Peyer's patch (tissue), 4 donors: ENCODE data around the gene SH3TC1. TPM values are rescaled to one million over a fixed set of nuclear protein-coding genes. Genes with fewer than 3 reads are reported as not detected.

ENCODE experiments used
- DNase-seq, 3 donors: peaks; one replicate each; pipeline ENCODE4 v3.0.0-alpha.2; 2017 to 2019
- H3K27ac ChIP-seq, 4 donors: fragments of 200-600 bp; sonication (generic); one replicate each; pipeline ENCODE4 v1.5.1; 2016 to 2019
- H3K27me3 ChIP-seq, 2 donors: fragments of 200-600 bp; sonication (generic); one replicate each; pipeline ENCODE4 v1.5.1; 2019
- H3K36me3 ChIP-seq, 3 donors: fragments of 200-600 bp; sonication (generic); one replicate each; pipeline ENCODE4 v1.5.1; 2016 to 2019
- H3K4me1 ChIP-seq, 4 donors: fragments of 200-600 bp; sonication (generic); one replicate each; pipeline ENCODE4 v1.5.1; 2016 to 2019
- H3K4me3 ChIP-seq, 4 donors: fragments of 200-600 bp; sonication (generic); 1 replicate in 3 of 4; 2 replicates in 1 of 4; pipeline ENCODE4 v1.5.1; 2016 to 2019; ENCODE audit warnings: mild to moderate bottlenecking in 1 of 4
- H3K9me3 ChIP-seq, 4 donors: fragments of 200-600 bp; sonication (generic); one replicate each; pipeline ENCODE4 v1.5.1; 2016 to 2019; ENCODE audit warnings: mild to moderate bottlenecking in 1 of 4
- CTCF ChIP-seq, 6 experiments: fragments of 450-650 bp in 4 of 6; fragments of 200-600 bp in 2 of 6; sonication (generic) in 1 of 6; IDR thresholded peaks; one replicate each; pipeline ENCODE4 v1.5.1; 2017 to 2019; ENCODE audit warnings: antibody characterized with exemption in 6 of 6, mild to moderate bottlenecking in 3 of 6, moderate library complexity in 1 of 6
- POLR2A ChIP-seq, 2 donors: fragments of 450-650 bp; IDR thresholded peaks; one replicate each; pipeline ENCODE4 v1.5.1; 2017; ENCODE audit warnings: antibody characterized with exemption in 2 of 2, mild to moderate bottlenecking in 2 of 2, moderate library complexity in 2 of 2
- total RNA-seq, 4 donors: library from RNA; depleted of rRNA; stranded (reverse); fragments of >200 nt; gene quantifications; one replicate each; pipeline ENCODE4 v1.1.0, GENCODE V29; 2016

Gene SH3TC1
- total RNA-seq, 4 donors from 2014 or later, result 4.2 to 88.3 (median 11.8) TPM

- H3K4me1 ChIP-seq, result peaks cover 0 to 6% (median under 1%) of the 10 kb centered on the region in 4 donors
- TF ChIP-seq CTCF (IDR thresholded peaks at IDR 0.05), result no peak
- TF ChIP-seq POLR2A (IDR thresholded peaks at IDR 0.05), result no peak
- no peak overlapping the region for H3K27ac ChIP-seq
- no peaks in the 10 kb centered on the region for H3K27me3 ChIP-seq
- no peak for DNase-seq
- H3K9me3 ChIP-seq, result peaks cover 0 to 9% (median 0%) of the 10 kb centered on the region in 4 donors
- no peak overlapping the region for H3K4me3 ChIP-seq
- H3K36me3 ChIP-seq, result no peaks in the 10 kb centered on the region
Measured at GRCh38 chr4:8164687-8165086, 34.4 kb upstream of the SH3TC1 start.

GRCh38 chr4:8165374-8165896 lies 33.7 kb upstream of the SH3TC1 start:
- no peak overlapping the region for H3K4me3 ChIP-seq
- H3K9me3 ChIP-seq, result peaks cover 0 to 9% (median 0%) of the 10 kb centered on the region in 4 donors
- TF ChIP-seq CTCF (IDR thresholded peaks at IDR 0.05) (no peak), POLR2A (IDR thresholded peaks at IDR 0.05) (no peak)
- no peak for DNase-seq
- no peaks in the 10 kb centered on the region for H3K36me3 ChIP-seq
- no peaks in the 10 kb centered on the region for H3K27me3 ChIP-seq
- H3K27ac ChIP-seq, result no peak overlapping the region
- H3K4me1 ChIP-seq, result no peaks in the 10 kb centered on the region

GRCh38 chr4:8167291-8167690 lies 31.8 kb upstream of the SH3TC1 start:
- no peak overlapping the region for H3K4me3 ChIP-seq

GRCh38 chr4:8167815-8168214 lies 31.3 kb upstream of the SH3TC1 start:
- no peak for DNase-seq
- Histone ChIP-seq H3K27me3 (no peaks in the 10 kb centered on the region), H3K9me3 (peaks cover 0 to 9% (median 0%) of the 10 kb centered on the region in 4 donors), H3K36me3 (no peaks in the 10 kb centered on the region), H3K4me1 (no peaks in the 10 kb centered on the region), H3K27ac (peak overlapping the region in 1 of 4 donors; percentile 1), H3K4me3 (no peak overlapping the region)
- no peak for TF ChIP-seq CTCF (IDR thresholded peaks at IDR 0.05)
- TF ChIP-seq POLR2A (IDR thresholded peaks at IDR 0.05), result no peak

More at GRCh38 chr4:8167291-8167690, 31.8 kb upstream of the SH3TC1 start:
- no peak for TF ChIP-seq CTCF (IDR thresholded peaks at IDR 0.05)
- TF ChIP-seq POLR2A (IDR thresholded peaks at IDR 0.05), result no peak
- Histone ChIP-seq H3K27ac (no peak overlapping the region), H3K36me3 (no peaks in the 10 kb centered on the region), H3K4me1 (no peaks in the 10 kb centered on the region), H3K9me3 (peaks cover 0 to 9% (median 0%) of the 10 kb centered on the region in 4 donors), H3K27me3 (no peaks in the 10 kb centered on the region)
- DNase-seq, result no peak

GRCh38 chr4:8168232-8168631 lies 30.9 kb upstream of the SH3TC1 start:
- TF ChIP-seq CTCF (IDR thresholded peaks at IDR 0.05) (peak in 3 of 6 experiments; percentile 23 to 34 (median 25)), POLR2A (IDR thresholded peaks at IDR 0.05) (no peak)
- no peak overlapping the region for H3K4me3 ChIP-seq
- no peak for DNase-seq
- no peaks in the 10 kb centered on the region for H3K27me3 ChIP-seq
- H3K36me3 ChIP-seq, result no peaks in the 10 kb centered on the region
- no peaks in the 10 kb centered on the region for H3K4me1 ChIP-seq
- peak overlapping the region in 1 of 4 donors; percentile 1 for H3K27ac ChIP-seq
- H3K9me3 ChIP-seq, result peaks cover 0 to 9% (median 0%) of the 10 kb centered on the region in 4 donors
